Gastrocnemius medialis (tissue), 4 donors: ENCODE measurements around the gene BCL2A1.

Source experiments
- POLR2A ChIP-seq, 2 donors: fragments of 450-650 bp; IDR thresholded peaks; one replicate each; pipeline ENCODE4 v1.6.1; 2017; ENCODE audit warnings: antibody characterized with exemption in 2 of 2, mild to moderate bottlenecking in 2 of 2, moderate library complexity in 2 of 2
- TF ChIP-seq, protein P1 (sequence below), 5 experiments: fragments of 450-650 bp in 3 of 5; fragments of 200-600 bp in 2 of 5; sonication (generic) in 2 of 5; IDR thresholded peaks in 4 of 5; conservative IDR thresholded peaks in 1 of 5; 1 replicate in 4 of 5; 2 replicates in 1 of 5; pipeline ENCODE4 v1.5.1; 2016 to 2019; ENCODE audit warnings: antibody characterized with exemption in 5 of 5, mild to moderate bottlenecking in 3 of 5, moderate library complexity in 3 of 5

GRCh38 chr15:79939399-79939798, 31.6 kb downstream of the BCL2A1 start:
- TF ChIP-seq, protein P1, sequence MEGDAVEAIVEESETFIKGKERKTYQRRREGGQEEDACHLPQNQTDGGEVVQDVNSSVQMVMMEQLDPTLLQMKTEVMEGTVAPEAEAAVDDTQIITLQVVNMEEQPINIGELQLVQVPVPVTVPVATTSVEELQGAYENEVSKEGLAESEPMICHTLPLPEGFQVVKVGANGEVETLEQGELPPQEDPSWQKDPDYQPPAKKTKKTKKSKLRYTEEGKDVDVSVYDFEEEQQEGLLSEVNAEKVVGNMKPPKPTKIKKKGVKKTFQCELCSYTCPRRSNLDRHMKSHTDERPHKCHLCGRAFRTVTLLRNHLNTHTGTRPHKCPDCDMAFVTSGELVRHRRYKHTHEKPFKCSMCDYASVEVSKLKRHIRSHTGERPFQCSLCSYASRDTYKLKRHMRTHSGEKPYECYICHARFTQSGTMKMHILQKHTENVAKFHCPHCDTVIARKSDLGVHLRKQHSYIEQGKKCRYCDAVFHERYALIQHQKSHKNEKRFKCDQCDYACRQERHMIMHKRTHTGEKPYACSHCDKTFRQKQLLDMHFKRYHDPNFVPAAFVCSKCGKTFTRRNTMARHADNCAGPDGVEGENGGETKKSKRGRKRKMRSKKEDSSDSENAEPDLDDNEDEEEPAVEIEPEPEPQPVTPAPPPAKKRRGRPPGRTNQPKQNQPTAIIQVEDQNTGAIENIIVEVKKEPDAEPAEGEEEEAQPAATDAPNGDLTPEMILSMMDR (IDR thresholded peaks at IDR 0.05 in 4 of 5, conservative IDR thresholded peaks at IDR 0.05 in 1 of 5) = no peak
- TF ChIP-seq POLR2A (IDR thresholded peaks at IDR 0.05) = no peak
